ENCODE measurements around the gene DIABLO.
A peak's percentile ranks its signal among the peaks of the same experiment; 100 is the strongest.
"Not testable (repeated sequence)": the region's sequence is repeated elsewhere in the genome, so short reads cannot be mapped to it uniquely, and the experiment has no call there.

Gene DIABLO

DNA sequence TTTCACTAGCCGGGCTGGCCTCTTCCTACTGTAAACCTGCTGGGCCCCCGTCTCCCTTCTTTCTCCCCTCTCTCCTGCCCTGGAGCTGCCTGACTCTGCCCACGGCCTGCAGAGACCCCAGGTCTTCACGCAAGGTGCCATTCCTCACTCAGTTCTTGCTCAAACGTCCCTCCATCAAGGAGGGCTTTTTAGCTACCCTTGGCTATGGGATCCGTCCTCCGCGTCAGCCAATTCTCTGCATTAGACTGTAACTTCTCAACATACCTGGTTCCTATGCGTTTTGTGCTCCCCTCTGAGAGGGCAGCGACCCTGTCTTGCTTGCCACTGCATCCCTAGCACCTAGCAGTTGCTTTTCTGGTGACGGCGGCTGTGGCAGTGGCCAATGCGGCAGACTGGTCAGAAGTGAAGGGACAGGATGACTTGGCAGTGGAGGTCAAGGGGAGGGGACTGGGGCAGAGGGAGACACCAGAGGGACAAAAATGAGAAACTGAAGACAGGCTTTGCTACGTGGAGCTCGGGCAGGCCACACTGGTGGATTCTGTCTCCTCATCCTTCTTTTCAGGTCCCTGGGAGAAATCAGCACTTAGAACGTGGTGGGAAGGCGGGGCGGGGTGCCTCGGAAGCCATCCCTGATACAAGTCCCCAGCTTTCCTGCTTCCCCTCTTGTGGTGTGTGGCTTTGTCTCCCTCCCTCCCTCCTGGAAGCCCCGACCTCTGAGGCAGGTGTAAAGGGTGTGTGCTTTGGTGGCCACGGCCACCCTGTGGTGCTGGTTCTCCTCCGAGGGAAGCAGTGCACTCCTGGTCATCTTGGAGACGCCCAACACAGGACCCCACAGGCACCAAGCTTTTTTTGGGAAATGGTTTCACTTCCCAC, 20.6 kb downstream of the DIABLO start:
- Histone ChIP-seq H3K9me2 (replicated peaks; ENCODE audit: control insufficient read depth, low read length) (no peaks in the 10 kb centered on the region), H3K79me2 (ENCODE audit: control insufficient read depth, low read length) (no peaks in the 10 kb centered on the region), H3K9me3 (ENCODE audit: control insufficient read depth, insufficient read depth, low read length) (no peaks in the 10 kb centered on the region), H3K4me3 (ENCODE audit: low read length) (no peak overlapping the region), H3K27me3 (ENCODE audit: control insufficient read depth, low read length) (peaks cover 43% of the 10 kb centered on the region), H3K36me3 (ENCODE audit: control insufficient read depth, low read length) (peaks cover 29% of the 10 kb centered on the region), H3K4me2 (ENCODE audit: low read length) (no peak overlapping the region), H3K4me1 (ENCODE audit: control insufficient read depth, low read length) (peaks cover 15% of the 10 kb centered on the region), H4K20me1 (ENCODE audit: control insufficient read depth, insufficient read depth, low read depth, low read length) (peaks cover 6% of the 10 kb centered on the region; the same call in 1 of the 2 replicates), H3K27ac (ENCODE audit: low read depth, low read length) (no peak overlapping the region), H3F3A (ENCODE audit: control insufficient read depth, insufficient read depth) (peaks cover 11% of the 10 kb centered on the region)
- TF ChIP-seq, protein P1, sequence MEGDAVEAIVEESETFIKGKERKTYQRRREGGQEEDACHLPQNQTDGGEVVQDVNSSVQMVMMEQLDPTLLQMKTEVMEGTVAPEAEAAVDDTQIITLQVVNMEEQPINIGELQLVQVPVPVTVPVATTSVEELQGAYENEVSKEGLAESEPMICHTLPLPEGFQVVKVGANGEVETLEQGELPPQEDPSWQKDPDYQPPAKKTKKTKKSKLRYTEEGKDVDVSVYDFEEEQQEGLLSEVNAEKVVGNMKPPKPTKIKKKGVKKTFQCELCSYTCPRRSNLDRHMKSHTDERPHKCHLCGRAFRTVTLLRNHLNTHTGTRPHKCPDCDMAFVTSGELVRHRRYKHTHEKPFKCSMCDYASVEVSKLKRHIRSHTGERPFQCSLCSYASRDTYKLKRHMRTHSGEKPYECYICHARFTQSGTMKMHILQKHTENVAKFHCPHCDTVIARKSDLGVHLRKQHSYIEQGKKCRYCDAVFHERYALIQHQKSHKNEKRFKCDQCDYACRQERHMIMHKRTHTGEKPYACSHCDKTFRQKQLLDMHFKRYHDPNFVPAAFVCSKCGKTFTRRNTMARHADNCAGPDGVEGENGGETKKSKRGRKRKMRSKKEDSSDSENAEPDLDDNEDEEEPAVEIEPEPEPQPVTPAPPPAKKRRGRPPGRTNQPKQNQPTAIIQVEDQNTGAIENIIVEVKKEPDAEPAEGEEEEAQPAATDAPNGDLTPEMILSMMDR (IDR thresholded peaks at IDR 0.05; ENCODE audit: low read depth, low read length, poor library complexity, severe bottlenecking): no peak
- TF ChIP-seq EZH2phosphoT487 (IDR thresholded peaks at IDR 0.05; ENCODE audit: borderline replicate concordance, low read length): no peak

DNA sequence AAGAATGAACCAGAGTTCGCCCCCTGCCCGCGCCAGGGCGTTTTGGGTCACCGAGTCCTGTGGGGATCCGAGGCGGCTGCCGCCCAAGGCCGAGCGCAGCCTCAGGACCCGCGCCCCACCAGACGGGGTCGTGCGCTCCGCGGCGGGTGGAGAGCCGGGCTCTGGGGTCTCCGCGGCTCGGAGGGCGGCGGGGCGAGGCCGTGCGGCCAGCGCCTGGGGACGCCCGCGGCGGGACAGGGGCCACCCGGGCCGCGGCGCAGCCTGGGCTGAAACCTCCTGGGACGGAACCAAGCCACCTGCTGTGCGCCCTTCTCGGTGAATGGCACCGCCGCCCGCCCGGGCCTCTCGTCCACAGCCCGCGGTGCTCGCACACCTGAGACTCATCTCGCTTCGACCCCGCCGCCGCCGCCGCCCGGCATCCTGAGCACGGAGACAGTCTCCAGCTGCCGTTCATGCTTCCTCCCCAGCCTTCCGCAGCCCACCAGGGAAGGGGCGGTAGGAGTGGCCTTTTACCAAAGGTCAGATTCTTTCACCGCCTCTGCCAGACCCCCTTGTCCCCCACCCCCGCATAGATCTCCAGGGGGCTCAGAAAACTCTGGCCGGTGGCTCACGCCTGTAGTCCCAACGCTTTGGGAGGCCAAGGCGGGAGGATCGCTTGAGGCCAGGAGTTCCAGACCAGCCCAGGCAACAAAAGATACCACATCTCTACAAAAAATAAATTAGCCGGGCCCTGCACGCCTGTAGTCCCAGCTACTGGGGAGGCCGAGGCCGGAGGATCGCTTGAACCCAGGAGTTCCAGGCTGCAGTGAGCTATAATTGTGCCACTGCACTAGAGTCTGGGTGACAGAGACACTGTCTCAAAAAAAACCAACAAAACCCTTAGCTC, 21.4 kb downstream of the DIABLO start:
- peaks cover 15% of the 10 kb centered on the region for H3K4me1 ChIP-seq (ENCODE audit: control insufficient read depth, low read length)
- peaks cover 48% of the 10 kb centered on the region for H3K27me3 ChIP-seq (ENCODE audit: control insufficient read depth, low read length)
- peaks cover 8% of the 10 kb centered on the region; the same call in 1 of the 2 replicates for H3F3A ChIP-seq (ENCODE audit: control insufficient read depth, insufficient read depth)
- peaks cover 6% of the 10 kb centered on the region; the same call in 1 of the 2 replicates for H4K20me1 ChIP-seq (ENCODE audit: control insufficient read depth, insufficient read depth, low read depth, low read length)
- H3K27ac ChIP-seq (ENCODE audit: low read depth, low read length): no peak overlapping the region
- peak overlapping the region; percentile 65 for H3K4me3 ChIP-seq (ENCODE audit: low read length)
- no peaks in the 10 kb centered on the region for H3K9me3 ChIP-seq (ENCODE audit: control insufficient read depth, insufficient read depth, low read length)
- no peaks in the 10 kb centered on the region for H3K9me2 ChIP-seq (replicated peaks; ENCODE audit: control insufficient read depth, low read length)
- H3K36me3 ChIP-seq (ENCODE audit: control insufficient read depth, low read length): peaks cover 21% of the 10 kb centered on the region
- no peaks in the 10 kb centered on the region for H3K79me2 ChIP-seq (ENCODE audit: control insufficient read depth, low read length)
- TF ChIP-seq, protein P1 (IDR thresholded peaks at IDR 0.05; ENCODE audit: low read depth, low read length, poor library complexity, severe bottlenecking): no peak
- no peak; the same call in 1 of the 2 replicates for TF ChIP-seq EZH2phosphoT487 (IDR thresholded peaks at IDR 0.05; ENCODE audit: borderline replicate concordance, low read length)
- peak overlapping the region; percentile 77 for H3K4me2 ChIP-seq (ENCODE audit: low read length)

DNA sequence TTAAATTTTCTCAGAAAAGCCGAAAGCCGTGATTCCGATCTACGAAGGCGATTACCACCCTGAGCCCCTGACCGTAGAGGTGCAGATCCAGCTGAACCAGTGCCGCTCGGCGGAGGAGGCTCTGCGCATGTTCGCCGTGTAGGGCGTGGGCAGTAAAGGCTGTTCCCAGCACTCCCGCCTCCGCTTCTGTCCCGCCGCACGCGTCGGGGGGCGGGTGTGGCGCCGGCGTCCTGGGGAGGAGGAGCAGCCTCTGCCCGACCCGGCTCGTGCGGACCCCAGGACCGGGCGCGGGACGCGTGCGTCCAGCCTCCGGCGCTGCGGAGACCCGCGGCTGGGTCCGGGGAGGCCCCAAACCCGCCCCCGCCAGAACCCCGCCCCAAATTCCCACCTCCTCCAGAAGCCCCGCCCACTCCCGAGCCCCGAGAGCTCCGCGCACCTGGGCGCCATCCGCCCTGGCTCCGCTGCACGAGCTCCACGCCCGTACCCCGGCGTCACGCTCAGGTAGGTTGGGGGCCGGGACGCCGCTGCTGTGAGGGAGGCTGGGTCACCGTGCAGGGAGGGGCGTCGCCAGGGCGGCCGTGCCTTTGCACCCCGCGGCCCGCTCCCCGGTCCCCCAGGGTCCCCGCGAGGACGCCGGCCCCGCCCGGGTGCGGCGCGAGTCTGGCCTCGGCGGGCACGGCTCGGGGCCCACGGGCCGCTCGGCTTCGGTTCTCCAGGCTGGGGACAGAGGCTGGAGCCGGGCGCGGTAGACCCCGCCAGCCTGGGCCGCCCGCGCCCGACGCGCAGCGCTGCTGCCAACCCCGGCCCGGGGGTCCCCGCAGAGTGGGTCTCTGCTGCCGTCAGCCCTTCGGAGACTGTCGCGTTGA, 22.3 kb downstream of the DIABLO start, which contains the start of gene B3GNT4:
B3GNT4 (plus strand) TSS at position 409 of the 866 bp plus-strand sequence. CDS start 910 bp downstream, outside the sequence.
- Histone ChIP-seq H4K20me1 (ENCODE audit: control insufficient read depth, insufficient read depth, low read depth, low read length) (peaks cover 6% of the 10 kb centered on the region; the same call in 1 of the 2 replicates), H3F3A (ENCODE audit: control insufficient read depth, insufficient read depth) (peaks cover 8% of the 10 kb centered on the region; the same call in 1 of the 2 replicates), H3K27ac (ENCODE audit: low read depth, low read length) (no peak within 1 kb of the TSS), H3K9me3 (ENCODE audit: control insufficient read depth, insufficient read depth, low read length) (no peaks in the 10 kb centered on the region), H3K9me2 (replicated peaks; ENCODE audit: control insufficient read depth, low read length) (no peaks in the 10 kb centered on the region), H3K4me3 (ENCODE audit: low read length) (peak within 1 kb of the TSS; percentile 65), H3K36me3 (ENCODE audit: control insufficient read depth, low read length) (peaks cover 19% of the 10 kb centered on the region), H3K79me2 (ENCODE audit: control insufficient read depth, low read length) (no peaks in the 10 kb centered on the region), H3K27me3 (ENCODE audit: control insufficient read depth, low read length) (peaks cover 48% of the 10 kb centered on the region), H3K4me1 (ENCODE audit: control insufficient read depth, low read length) (peaks cover 15% of the 10 kb centered on the region), H3K4me2 (ENCODE audit: low read length) (peak within 1 kb of the TSS; percentile 77)
- TF ChIP-seq EZH2phosphoT487 (IDR thresholded peaks at IDR 0.05; ENCODE audit: borderline replicate concordance, low read length): no peak
- TF ChIP-seq, protein P1 (IDR thresholded peaks at IDR 0.05; ENCODE audit: low read depth, low read length, poor library complexity, severe bottlenecking): no peak

DNA sequence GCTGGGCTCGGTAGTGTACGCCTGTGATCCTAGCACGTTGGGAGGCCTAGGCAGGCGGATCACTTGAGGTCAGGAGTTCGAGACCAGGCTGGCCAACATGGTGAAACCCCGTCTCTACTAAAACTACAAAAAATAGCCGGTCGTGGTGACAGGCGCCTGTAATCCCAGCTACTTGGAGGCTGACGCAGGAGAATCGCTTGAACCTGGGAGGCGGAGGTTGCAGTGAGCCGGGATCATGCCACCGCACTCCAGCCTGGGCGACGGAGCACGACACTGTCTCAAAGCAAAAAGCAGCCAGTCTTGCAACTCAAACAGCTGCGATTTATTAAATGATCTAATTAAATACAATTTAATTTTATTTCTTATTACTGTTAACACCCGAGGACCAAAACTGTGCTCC, 23.0 kb downstream of the DIABLO start:
- Histone ChIP-seq H3K27me3 (ENCODE audit: control insufficient read depth, low read length) (peaks cover 48% of the 10 kb centered on the region), H3K4me1 (ENCODE audit: control insufficient read depth, low read length) (peaks cover 15% of the 10 kb centered on the region), H3K4me2 (ENCODE audit: low read length) (peak overlapping the region; percentile 77), H3K36me3 (ENCODE audit: control insufficient read depth, low read length) (peaks cover 12% of the 10 kb centered on the region), H3K4me3 (ENCODE audit: low read length) (peak overlapping the region; percentile 65)
- H3K79me2 ChIP-seq (ENCODE audit: control insufficient read depth, low read length); H4K20me1 ChIP-seq (ENCODE audit: control insufficient read depth, insufficient read depth, low read depth, low read length); H3K27ac ChIP-seq (ENCODE audit: low read depth, low read length); H3K9me2 ChIP-seq (replicated peaks; ENCODE audit: control insufficient read depth, low read length); H3K9me3 ChIP-seq (ENCODE audit: control insufficient read depth, insufficient read depth, low read length); H3F3A ChIP-seq (ENCODE audit: control insufficient read depth, insufficient read depth): not testable (repeated sequence)

Measured in DOHH2 (cell line).